Tibial nerve (tissue), 4 donors: ENCODE measurements around the gene CAPN1.
"Not testable (repeated sequence)": the region's sequence is repeated elsewhere in the genome, so short reads cannot be mapped to it uniquely, and the experiment has no call there.

Source experiments
- CTCF ChIP-seq, 5 experiments: fragments of 200-600 bp in 3 of 5; fragments of 450-650 bp in 2 of 5; sonication (generic) in 3 of 5; IDR thresholded peaks; one replicate each; pipeline ENCODE4 v1.5.1; 2016 to 2019; ENCODE audit warnings: antibody characterized with exemption in 5 of 5, mild to moderate bottlenecking in 3 of 5, moderate library complexity in 2 of 5
- EP300 ChIP-seq, 2 donors: sonication (generic); formaldehyde crosslinking; IDR thresholded peaks; one replicate each; pipeline ENCODE4 v1.6.1; 2017; ENCODE audit warnings: antibody characterized with exemption in 2 of 2, mild to moderate bottlenecking in 1 of 2
- POLR2A ChIP-seq, 2 donors: fragments of 450-650 bp; IDR thresholded peaks; one replicate each; pipeline ENCODE4 v1.6.1; 2017; ENCODE audit warnings: antibody characterized with exemption in 2 of 2, mild to moderate bottlenecking in 2 of 2, moderate library complexity in 2 of 2

GRCh38 chr11:65150131-65150508 is 31.6 kb upstream of the CAPN1 start:
- TF ChIP-seq CTCF, POLR2A, EP300 (IDR thresholded peaks at IDR 0.05): not testable (repeated sequence)
